DOHH2 (cell line): ENCODE measurements around the gene USB1.

ENCODE experiments used
- H3F3A ChIP-seq: fragments of 200-600 bp; sonication (generic), shearing (Covaris generic); 2 replicates; pipeline ENCODE4 v1.6.0; 2016; ENCODE audit warnings: antibody characterized with exemption, mild to moderate bottlenecking; ENCODE audit not compliant: control insufficient read depth, insufficient read depth
- H3K27ac ChIP-seq: fragments of 200-600 bp; sonication (generic); 2 replicates; pipeline ENCODE4 v1.5.1; 2014; ENCODE audit warnings: low read depth, mild to moderate bottlenecking, low read length, moderate library complexity
- H3K27me3 ChIP-seq: fragments of 200-600 bp; sonication (generic); 2 replicates; pipeline ENCODE4 v1.6.1; 2014; ENCODE audit warnings: mild to moderate bottlenecking, low read length, mixed read lengths; ENCODE audit not compliant: control insufficient read depth
- H3K36me3 ChIP-seq: fragments of 200-600 bp; sonication (generic); 2 replicates; pipeline ENCODE4 v1.6.1; 2014; ENCODE audit warnings: mild to moderate bottlenecking, low read length, moderate library complexity, mixed read lengths; ENCODE audit not compliant: control insufficient read depth
- H3K4me1 ChIP-seq: fragments of 200-600 bp; sonication (generic); 2 replicates; pipeline ENCODE4 v1.6.1; 2014; ENCODE audit warnings: mild to moderate bottlenecking, low read length, mixed read lengths; ENCODE audit not compliant: control insufficient read depth
- H3K4me2 ChIP-seq: fragments of 200-600 bp; sonication (generic); 2 replicates; pipeline ENCODE4 v1.6.0; 2014; ENCODE audit warnings: mild to moderate bottlenecking, low read length, moderate library complexity
- H3K4me3 ChIP-seq: fragments of 200-600 bp; sonication (generic); 2 replicates; pipeline ENCODE4 v1.5.1; 2014; ENCODE audit warnings: mild to moderate bottlenecking, low read length, mixed read lengths
- H3K79me2 ChIP-seq: fragments of 200-600 bp; sonication (generic); 2 replicates; pipeline ENCODE4 v1.6.1; 2014; ENCODE audit warnings: mild to moderate bottlenecking, low read length, mixed read lengths; ENCODE audit not compliant: control insufficient read depth
- H3K9me2 ChIP-seq: fragments of 200-600 bp; sonication (generic); replicated peaks from 2 replicates; pipeline ENCODE4 v1.6.1; 2014; ENCODE audit warnings: mild to moderate bottlenecking, low read length, mixed read lengths; ENCODE audit not compliant: control insufficient read depth
- H3K9me3 ChIP-seq: fragments of 200-600 bp; sonication (generic); 2 replicates; pipeline ENCODE4 v1.6.1; 2014; ENCODE audit warnings: antibody characterized with exemption, low read length, mixed read lengths; ENCODE audit not compliant: control insufficient read depth, insufficient read depth
- H4K20me1 ChIP-seq: fragments of 200-600 bp; sonication (generic); 2 replicates; pipeline ENCODE4 v1.6.0; 2014; ENCODE audit warnings: low read depth, mild to moderate bottlenecking, antibody characterized with exemption, low read length, moderate library complexity; ENCODE audit not compliant: control insufficient read depth, insufficient read depth
- EZH2phosphoT487 ChIP-seq: fragments of 200-600 bp; sonication (generic); IDR thresholded peaks from 2 replicates; pipeline ENCODE4 v1.6.1; 2017; ENCODE audit warnings: borderline replicate concordance, mild to moderate bottlenecking, antibody characterized with exemption, low read length, moderate library complexity, mixed read lengths
- TF ChIP-seq, protein P1 (sequence below): fragments of 200-600 bp; sonication (generic); IDR thresholded peaks from one replicate; pipeline ENCODE4 v1.5.1; 2014; ENCODE audit warnings: antibody characterized with exemption, mild to moderate bottlenecking, low read depth, low read length; ENCODE audit not compliant: poor library complexity, severe bottlenecking

Gene USB1

GRCh38 chr16:58041628-58041955, 40.4 kb downstream of the USB1 start:
- Histone ChIP-seq H4K20me1 (no peaks in the 10 kb centered on the region), H3K4me3 (no peak overlapping the region), H3K79me2 (no peaks in the 10 kb centered on the region), H3K9me3 (no peaks in the 10 kb centered on the region), H3K27ac (no peak overlapping the region), H3K9me2 (no peaks in the 10 kb centered on the region), H3F3A (no peaks in the 10 kb centered on the region), H3K36me3 (no peaks in the 10 kb centered on the region), H3K27me3 (no peaks in the 10 kb centered on the region), H3K4me2 (no peak overlapping the region), H3K4me1 (peaks cover 16% of the 10 kb centered on the region)
- TF ChIP-seq EZH2phosphoT487: no peak
- TF ChIP-seq, protein P1, sequence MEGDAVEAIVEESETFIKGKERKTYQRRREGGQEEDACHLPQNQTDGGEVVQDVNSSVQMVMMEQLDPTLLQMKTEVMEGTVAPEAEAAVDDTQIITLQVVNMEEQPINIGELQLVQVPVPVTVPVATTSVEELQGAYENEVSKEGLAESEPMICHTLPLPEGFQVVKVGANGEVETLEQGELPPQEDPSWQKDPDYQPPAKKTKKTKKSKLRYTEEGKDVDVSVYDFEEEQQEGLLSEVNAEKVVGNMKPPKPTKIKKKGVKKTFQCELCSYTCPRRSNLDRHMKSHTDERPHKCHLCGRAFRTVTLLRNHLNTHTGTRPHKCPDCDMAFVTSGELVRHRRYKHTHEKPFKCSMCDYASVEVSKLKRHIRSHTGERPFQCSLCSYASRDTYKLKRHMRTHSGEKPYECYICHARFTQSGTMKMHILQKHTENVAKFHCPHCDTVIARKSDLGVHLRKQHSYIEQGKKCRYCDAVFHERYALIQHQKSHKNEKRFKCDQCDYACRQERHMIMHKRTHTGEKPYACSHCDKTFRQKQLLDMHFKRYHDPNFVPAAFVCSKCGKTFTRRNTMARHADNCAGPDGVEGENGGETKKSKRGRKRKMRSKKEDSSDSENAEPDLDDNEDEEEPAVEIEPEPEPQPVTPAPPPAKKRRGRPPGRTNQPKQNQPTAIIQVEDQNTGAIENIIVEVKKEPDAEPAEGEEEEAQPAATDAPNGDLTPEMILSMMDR: no peak

DNA sequence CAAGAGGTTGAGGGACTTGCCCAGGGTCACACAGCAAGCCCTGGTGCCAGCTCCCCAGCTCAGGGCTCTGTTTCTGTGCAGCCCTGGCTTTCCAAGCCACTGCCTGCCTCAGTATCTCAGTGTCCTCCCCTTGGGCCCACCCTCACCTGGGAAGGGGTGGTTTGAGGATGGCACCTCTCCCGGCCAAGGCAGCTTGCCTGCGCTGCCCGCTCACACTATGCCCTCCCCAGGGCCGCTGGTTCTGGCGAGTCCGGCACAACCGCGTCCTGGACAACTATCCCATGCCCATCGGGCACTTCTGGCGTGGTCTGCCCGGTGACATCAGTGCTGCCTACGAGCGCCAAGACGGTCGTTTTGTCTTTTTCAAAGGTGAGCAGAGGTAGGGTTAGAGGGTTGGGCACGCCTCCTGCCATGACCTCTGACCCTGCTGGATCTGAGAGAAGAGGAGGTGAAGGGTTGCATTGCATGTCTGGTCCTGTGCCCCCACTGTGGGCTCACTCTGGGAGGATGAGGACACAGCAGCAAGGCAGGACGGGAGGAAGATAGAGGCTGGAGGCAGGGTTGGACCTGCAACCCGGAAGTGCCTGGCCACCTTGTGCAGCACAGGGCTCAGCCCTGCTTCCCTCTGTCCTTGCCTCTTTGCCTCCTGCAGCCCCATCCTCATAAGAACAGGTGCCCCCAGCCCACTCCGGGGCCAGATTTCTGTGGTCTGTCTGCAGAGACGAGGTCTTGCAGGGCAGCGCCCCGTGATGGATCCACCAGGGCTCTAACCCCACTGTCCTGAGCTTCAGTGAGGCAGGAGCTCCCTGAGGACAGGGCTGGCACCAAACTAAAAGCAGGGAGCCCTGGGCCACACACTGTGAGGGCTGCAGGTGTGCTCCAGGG, 41.0 kb downstream of the USB1 start:
- no peak overlapping the region for H3K4me3 ChIP-seq
- no peaks in the 10 kb centered on the region for H3K27me3 ChIP-seq
- H4K20me1 ChIP-seq: no peaks in the 10 kb centered on the region
- no peaks in the 10 kb centered on the region for H3F3A ChIP-seq
- no peaks in the 10 kb centered on the region for H3K9me3 ChIP-seq
- H3K4me1 ChIP-seq: peaks cover 13% of the 10 kb centered on the region
- H3K4me2 ChIP-seq: no peak overlapping the region
- H3K27ac ChIP-seq: no peak overlapping the region
- TF ChIP-seq, protein P1: no peak
- TF ChIP-seq EZH2phosphoT487: no peak
- no peaks in the 10 kb centered on the region for H3K79me2 ChIP-seq
- no peaks in the 10 kb centered on the region for H3K36me3 ChIP-seq
- H3K9me2 ChIP-seq: no peaks in the 10 kb centered on the region

DNA sequence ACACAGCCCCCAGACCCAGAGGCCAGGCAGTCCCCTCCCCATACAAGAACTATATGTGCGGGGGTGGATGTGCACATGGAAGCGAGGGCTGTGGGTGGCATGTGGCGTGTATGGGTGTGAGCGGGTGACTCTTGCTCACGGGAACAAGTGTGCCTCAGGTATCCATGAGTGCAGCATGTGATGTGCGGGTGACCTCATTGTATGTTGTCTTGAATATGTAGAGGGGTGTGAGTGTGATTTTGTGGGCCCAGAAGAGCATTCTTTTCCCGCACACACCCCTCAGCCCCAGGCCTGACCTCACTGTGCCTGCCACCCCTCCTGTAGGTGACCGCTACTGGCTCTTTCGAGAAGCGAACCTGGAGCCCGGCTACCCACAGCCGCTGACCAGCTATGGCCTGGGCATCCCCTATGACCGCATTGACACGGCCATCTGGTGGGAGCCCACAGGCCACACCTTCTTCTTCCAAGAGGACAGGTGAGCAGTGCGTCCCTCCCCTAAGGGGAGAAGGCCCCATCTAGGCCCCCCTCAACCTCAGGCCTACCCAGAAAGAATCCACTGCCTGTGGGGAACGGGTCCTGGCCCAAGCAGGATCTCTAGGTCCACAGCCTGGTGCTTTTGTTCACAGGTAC, 41.8 kb downstream of the USB1 start:
- H3K4me1 ChIP-seq: peaks cover 13% of the 10 kb centered on the region
- no peaks in the 10 kb centered on the region for H4K20me1 ChIP-seq
- no peaks in the 10 kb centered on the region for H3K79me2 ChIP-seq
- no peak overlapping the region for H3K4me3 ChIP-seq
- no peak overlapping the region for H3K4me2 ChIP-seq
- no peaks in the 10 kb centered on the region for H3F3A ChIP-seq
- H3K27ac ChIP-seq: no peak overlapping the region
- no peaks in the 10 kb centered on the region for H3K27me3 ChIP-seq
- TF ChIP-seq, protein P1: no peak
- TF ChIP-seq EZH2phosphoT487: no peak
- H3K36me3 ChIP-seq: no peaks in the 10 kb centered on the region
- no peaks in the 10 kb centered on the region for H3K9me2 ChIP-seq
- no peaks in the 10 kb centered on the region for H3K9me3 ChIP-seq
